ENCODE measurements around the gene SLC25A39.

DNA sequence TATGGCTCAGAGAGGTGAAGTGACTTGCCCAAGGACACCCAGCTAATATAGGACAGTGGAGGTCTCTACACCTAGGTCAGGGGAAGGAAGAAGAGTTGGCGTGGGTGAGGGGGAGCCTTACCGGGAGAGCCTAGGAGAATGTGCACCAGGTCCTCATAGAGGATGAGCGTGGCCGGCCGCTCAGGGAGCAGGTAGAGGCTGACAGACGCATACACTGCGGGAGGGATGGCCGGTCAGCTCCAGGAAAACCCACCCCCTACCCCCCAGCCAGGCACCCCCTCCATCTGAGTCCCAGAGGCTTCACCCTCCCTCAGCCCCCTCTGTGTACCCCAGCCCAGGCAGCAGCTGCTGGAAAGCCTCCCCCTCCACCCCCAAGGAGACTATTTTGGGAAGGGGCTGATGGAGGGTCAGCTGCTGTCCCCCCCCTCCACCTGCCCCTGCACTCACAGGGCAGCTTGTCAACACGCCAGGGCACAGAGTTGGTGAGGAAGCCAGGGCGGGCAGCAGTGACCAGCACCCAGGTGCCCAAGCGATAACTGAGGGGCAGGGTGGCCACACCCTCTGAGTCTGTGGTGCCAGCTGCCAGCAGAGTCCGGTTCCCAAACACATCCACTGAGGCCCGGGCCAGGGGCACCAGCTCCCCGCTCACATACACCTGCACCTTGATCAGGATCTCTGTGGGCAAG lies 35.0 kb upstream of the SLC25A39 start:
- TF ChIP-seq, protein P1, sequence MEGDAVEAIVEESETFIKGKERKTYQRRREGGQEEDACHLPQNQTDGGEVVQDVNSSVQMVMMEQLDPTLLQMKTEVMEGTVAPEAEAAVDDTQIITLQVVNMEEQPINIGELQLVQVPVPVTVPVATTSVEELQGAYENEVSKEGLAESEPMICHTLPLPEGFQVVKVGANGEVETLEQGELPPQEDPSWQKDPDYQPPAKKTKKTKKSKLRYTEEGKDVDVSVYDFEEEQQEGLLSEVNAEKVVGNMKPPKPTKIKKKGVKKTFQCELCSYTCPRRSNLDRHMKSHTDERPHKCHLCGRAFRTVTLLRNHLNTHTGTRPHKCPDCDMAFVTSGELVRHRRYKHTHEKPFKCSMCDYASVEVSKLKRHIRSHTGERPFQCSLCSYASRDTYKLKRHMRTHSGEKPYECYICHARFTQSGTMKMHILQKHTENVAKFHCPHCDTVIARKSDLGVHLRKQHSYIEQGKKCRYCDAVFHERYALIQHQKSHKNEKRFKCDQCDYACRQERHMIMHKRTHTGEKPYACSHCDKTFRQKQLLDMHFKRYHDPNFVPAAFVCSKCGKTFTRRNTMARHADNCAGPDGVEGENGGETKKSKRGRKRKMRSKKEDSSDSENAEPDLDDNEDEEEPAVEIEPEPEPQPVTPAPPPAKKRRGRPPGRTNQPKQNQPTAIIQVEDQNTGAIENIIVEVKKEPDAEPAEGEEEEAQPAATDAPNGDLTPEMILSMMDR (IDR thresholded peaks at IDR 0.05), result no peak
- no peak for TF ChIP-seq POLR2A (IDR thresholded peaks at IDR 0.05)
